Epithelial cell of proximal tubule (primary cell): Measurements from ENCODE around the gene TARS3. TPM values are rescaled to one million over a fixed set of nuclear protein-coding genes. Genes with fewer than 3 reads are reported as not detected.

ENCODE experiments used
- DNase-seq: peaks from one replicate; pipeline ENCODE4 v3.0.0-alpha.2; 2011; ENCODE audit warnings: low read depth
- H3K4me3 ChIP-seq: 2 replicates; pipeline ENCODE4 v1.5.1; 2011; ENCODE audit warnings: low read depth, mild to moderate bottlenecking, low read length
- CTCF ChIP-seq: conservative IDR thresholded peaks from 2 replicates; pipeline ENCODE4 v1.5.1; 2012; ENCODE audit warnings: low read depth, mild to moderate bottlenecking, low read length
- total RNA-seq: library from RNA; depleted of rRNA; stranded (reverse); fragments of >200 nt; gene quantifications from 2 replicates; pipeline ENCODE4 v1.2.3, GENCODE V29; 2015

TARS3 gene
- total RNA-seq, 1 donor from 2014 or later, result 9.9 TPM

GRCh38 chr15:101718896-101719295 is 5.4 kb downstream of the TARS3 start:
- no peak for TF ChIP-seq CTCF
- no peak overlapping the region for H3K4me3 ChIP-seq
- DNase-seq, result no peak

- DNase-seq, result no peak
- TF ChIP-seq CTCF, result no peak
- no peak overlapping the region for H3K4me3 ChIP-seq
These were observed 12.2 kb downstream of the TARS3 start for GRCh38 chr15:101712078-101712477.

- H3K4me3 ChIP-seq, result no peak overlapping the region
- no peak for TF ChIP-seq CTCF
- DNase-seq, result peak; percentile 39
These were observed 13.5 kb downstream of the TARS3 start for GRCh38 chr15:101710806-101711205.

- no peak for TF ChIP-seq CTCF
- no peak overlapping the region for H3K4me3 ChIP-seq
- DNase-seq, result no peak
These were observed 14.8 kb downstream of the TARS3 start for GRCh38 chr15:101709466-101709865.

- no peak for DNase-seq
- TF ChIP-seq CTCF, result no peak
- no peak overlapping the region for H3K4me3 ChIP-seq
These were observed 16.3 kb downstream of the TARS3 start for GRCh38 chr15:101707983-101708382.

- no peak overlapping the region for H3K4me3 ChIP-seq
- TF ChIP-seq CTCF, result no peak
- no peak for DNase-seq
These were observed 22.2 kb downstream of the TARS3 start for GRCh38 chr15:101702077-101702476.

- no peak for DNase-seq
- H3K4me3 ChIP-seq, result no peak overlapping the region
- TF ChIP-seq CTCF, result no peak
These were observed 26.0 kb downstream of the TARS3 start for GRCh38 chr15:101698314-101698713.
